HFFc6 (cell line): Measurements from ENCODE around the gene VWA5A. TPM values are rescaled to one million over a fixed set of nuclear protein-coding genes. Genes with fewer than 3 reads are reported as not detected.

Source experiments
- DNase-seq: peaks from one replicate; pipeline ENCODE4 v3.0.0-alpha.2; 2018
- H3K27ac Mint-ChIP-seq: 2 replicates; pipeline ENCODE4 v1.8.0; 2020; ENCODE audit warnings: mild to moderate bottlenecking, mixed read lengths
- H3K27me3 Mint-ChIP-seq: 2 replicates; pipeline ENCODE4 v1.8.0; 2021; ENCODE audit warnings: mild to moderate bottlenecking, moderate library complexity, mixed read lengths; ENCODE audit not compliant: insufficient read depth
- H3K36me3 Mint-ChIP-seq: 2 replicates; pipeline ENCODE4 v1.8.0; 2021; ENCODE audit warnings: low read depth, mixed read lengths
- H3K4me1 Mint-ChIP-seq: 2 replicates; pipeline ENCODE4 v1.8.0; 2020; ENCODE audit warnings: low read depth, mixed read lengths
- H3K4me3 Mint-ChIP-seq: 2 replicates; pipeline ENCODE4 v1.8.0; 2020; ENCODE audit warnings: mild to moderate bottlenecking, moderate library complexity, mixed read lengths
- H3K9me3 Mint-ChIP-seq: 2 replicates; pipeline ENCODE4 v1.8.0; 2020; ENCODE audit warnings: mild to moderate bottlenecking, mixed read lengths
- long read RNA-seq: library from polyadenylated mRNA; unstranded; transcript quantifications from one replicate; pipeline ENCODE4 v2.0.0, GENCODE V29; 2019
- total RNA-seq, 6 experiments: library from RNA; stranded (reverse); fragmentation: NEBNext Ultra II Directional; extraction: Animal tissue kit (Norgen Biotek cat#: 25700); gene quantifications; 2 replicates in 1 of 6; 3 replicates in 5 of 6; pipeline ENCODE4 v1.2.3, GENCODE V29; 2021
- TF ChIP-seq, protein P1 (sequence below): fragments of 200-600 bp; sonication (generic); IDR thresholded peaks from 2 replicates; pipeline ENCODE4 v1.5.0; 2021; ENCODE audit warnings: antibody characterized with exemption, mild to moderate bottlenecking

Gene VWA5A, protein sequence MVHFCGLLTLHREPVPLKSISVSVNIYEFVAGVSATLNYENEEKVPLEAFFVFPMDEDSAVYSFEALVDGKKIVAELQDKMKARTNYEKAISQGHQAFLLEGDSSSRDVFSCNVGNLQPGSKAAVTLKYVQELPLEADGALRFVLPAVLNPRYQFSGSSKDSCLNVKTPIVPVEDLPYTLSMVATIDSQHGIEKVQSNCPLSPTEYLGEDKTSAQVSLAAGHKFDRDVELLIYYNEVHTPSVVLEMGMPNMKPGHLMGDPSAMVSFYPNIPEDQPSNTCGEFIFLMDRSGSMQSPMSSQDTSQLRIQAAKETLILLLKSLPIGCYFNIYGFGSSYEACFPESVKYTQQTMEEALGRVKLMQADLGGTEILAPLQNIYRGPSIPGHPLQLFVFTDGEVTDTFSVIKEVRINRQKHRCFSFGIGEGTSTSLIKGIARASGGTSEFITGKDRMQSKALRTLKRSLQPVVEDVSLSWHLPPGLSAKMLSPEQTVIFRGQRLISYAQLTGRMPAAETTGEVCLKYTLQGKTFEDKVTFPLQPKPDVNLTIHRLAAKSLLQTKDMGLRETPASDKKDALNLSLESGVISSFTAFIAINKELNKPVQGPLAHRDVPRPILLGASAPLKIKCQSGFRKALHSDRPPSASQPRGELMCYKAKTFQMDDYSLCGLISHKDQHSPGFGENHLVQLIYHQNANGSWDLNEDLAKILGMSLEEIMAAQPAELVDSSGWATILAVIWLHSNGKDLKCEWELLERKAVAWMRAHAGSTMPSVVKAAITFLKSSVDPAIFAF
- under 1 TPM in 1 of 6 experiments, not detected in 5; 0.14 TPM for total RNA-seq
- long read RNA-seq, result 0 reads

DNA sequence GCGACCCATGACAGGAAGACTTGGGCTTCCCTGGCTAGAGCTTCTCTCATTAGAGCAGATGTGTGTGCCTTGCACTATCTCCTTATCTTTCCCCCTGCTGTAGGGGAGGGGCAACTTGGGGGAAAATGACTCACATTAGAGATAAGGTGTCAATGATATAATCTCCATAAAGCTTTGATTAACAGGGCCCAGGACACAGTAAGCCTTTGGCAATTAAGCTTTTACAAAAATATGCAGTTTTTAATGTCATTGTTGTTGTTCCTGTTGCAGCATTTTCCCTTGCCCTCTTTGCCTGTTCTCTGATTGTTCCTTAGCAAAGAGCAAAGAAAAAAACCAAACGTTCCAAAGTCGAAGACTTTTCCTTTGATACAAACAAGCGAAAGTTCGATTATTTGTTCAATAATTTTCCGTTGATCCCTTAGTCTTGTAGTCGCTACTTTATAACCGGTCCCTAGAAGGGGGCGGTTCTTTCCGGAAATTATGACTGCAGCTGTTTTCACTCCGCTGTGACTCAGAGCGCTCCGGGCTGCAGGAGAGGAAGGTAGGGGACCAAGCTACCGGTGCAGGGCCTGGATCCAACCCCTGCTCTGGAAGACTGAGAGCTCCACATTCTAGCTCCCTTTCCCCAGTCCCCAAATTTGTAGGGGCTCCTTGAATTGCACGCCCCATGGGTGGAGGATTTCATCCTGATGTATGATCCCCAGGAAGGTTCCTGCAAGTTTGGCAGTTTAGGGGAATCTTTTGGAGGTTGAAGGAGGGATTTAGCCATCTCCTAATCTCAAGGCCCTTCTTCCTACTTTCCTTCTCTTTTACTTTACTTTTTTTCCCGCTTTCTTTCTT, at the start of gene VWA5A:
Gene VWA5A, plus strand, starts transcription at position 509 of the 840 bp plus-strand sequence. CDS start 2,062 bp downstream, outside the sequence.
- TF ChIP-seq, protein P1, sequence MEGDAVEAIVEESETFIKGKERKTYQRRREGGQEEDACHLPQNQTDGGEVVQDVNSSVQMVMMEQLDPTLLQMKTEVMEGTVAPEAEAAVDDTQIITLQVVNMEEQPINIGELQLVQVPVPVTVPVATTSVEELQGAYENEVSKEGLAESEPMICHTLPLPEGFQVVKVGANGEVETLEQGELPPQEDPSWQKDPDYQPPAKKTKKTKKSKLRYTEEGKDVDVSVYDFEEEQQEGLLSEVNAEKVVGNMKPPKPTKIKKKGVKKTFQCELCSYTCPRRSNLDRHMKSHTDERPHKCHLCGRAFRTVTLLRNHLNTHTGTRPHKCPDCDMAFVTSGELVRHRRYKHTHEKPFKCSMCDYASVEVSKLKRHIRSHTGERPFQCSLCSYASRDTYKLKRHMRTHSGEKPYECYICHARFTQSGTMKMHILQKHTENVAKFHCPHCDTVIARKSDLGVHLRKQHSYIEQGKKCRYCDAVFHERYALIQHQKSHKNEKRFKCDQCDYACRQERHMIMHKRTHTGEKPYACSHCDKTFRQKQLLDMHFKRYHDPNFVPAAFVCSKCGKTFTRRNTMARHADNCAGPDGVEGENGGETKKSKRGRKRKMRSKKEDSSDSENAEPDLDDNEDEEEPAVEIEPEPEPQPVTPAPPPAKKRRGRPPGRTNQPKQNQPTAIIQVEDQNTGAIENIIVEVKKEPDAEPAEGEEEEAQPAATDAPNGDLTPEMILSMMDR, result no peak
- H3K27me3 Mint-ChIP-seq, result no peaks in the 10 kb centered on the region; the same call in 1 of the 2 replicates
- no peaks in the 10 kb centered on the region for H3K36me3 Mint-ChIP-seq
- H3K4me1 Mint-ChIP-seq, result no peaks in the 10 kb centered on the region
- no peak within 1 kb of the TSS for H3K4me3 Mint-ChIP-seq
- no peak within 1 kb of the TSS for H3K27ac Mint-ChIP-seq
- DNase-seq, result peak; percentile 41
- peaks cover 23% of the 10 kb centered on the region for H3K9me3 Mint-ChIP-seq

DNA sequence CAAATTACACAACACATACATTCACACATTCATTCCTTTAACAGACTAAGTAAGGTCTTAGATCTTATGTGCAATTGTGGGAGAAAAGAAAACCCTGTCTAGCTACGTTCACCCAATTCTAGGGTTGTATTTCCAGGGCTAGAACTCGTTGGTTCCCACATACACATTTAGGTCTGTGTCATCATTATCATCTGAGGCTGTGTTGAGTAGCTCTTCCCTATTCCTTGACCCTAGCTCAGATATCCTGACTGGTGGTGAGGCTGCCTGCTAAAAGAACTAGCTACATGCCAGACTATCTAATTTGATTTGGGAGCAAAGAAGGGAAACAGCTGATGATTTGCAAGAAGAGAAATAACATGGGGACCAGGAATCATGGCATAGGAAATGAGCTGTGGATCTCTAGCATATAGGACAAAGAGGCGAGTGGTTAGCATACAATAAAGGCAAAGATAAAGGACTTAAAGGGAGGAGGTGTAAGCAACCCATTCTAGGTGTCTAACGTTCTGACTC, 46.6 kb upstream of the VWA5A start:
- peaks cover 9% of the 10 kb centered on the region; the same call in 1 of the 2 replicates for H3K4me1 Mint-ChIP-seq
- peaks cover 3% of the 10 kb centered on the region; the same call in 1 of the 2 replicates for H3K27me3 Mint-ChIP-seq

DNA sequence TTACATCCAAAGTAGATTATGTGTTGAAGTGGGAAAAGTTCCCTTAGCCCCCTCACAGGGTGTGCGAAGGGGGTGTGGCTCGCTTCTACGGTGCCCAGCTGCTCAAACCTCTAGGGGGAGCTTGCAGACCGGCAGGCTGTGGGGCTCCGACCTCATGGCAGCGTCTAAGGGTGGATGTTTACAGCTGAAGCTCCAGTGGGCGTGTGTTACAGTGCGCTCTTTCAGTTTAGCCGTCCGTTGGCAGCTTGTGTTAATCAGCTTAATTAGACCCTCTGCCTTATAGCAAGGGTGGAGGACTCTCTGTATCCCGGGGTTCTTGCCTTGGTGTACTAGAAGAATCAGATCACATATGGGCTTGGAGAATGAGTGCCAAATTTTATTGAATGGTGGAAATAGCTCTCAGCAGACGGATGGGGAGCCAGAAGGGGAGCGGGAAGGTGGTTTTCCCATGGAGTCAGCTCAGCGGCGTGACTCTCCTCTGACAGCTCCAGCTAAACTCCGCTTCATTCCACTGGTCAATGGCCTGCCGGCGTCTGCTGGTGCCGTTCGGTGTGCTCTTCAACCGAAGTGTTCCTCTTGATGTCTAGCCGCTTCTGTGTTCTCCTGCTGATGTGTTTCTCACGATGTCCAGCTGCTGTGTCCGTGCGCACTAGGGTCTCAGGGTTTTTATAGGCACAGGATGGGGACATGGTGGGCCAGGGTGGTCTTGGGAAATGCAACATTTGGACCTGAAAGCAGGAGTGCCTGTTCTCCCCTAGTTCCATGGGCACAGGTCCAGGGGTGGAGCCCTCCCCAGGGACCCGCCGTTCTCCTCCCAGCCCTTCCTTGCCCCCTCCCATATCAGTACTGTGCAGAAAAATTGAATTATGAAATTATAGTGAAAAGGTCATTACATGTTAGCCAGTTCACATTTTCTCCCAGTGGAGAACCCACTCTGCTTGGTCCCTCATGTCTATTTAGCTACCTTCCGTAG, 45.5 kb upstream of the VWA5A start:
- TF ChIP-seq, protein P1, result peak; percentile 71
- peaks cover 9% of the 10 kb centered on the region; the same call in 1 of the 2 replicates for H3K4me1 Mint-ChIP-seq
- no peak overlapping the region for H3K27ac Mint-ChIP-seq
- H3K9me3 Mint-ChIP-seq, result no peaks in the 10 kb centered on the region
- H3K4me3 Mint-ChIP-seq, result peak overlapping the region; percentile 84
- H3K36me3 Mint-ChIP-seq, result no peaks in the 10 kb centered on the region
- H3K27me3 Mint-ChIP-seq, result peaks cover 4% of the 10 kb centered on the region; the same call in 1 of the 2 replicates
- DNase-seq, result peak; percentile 47

More for the DNA sequence above, 46.6 kb upstream of the VWA5A start:
- no peak overlapping the region for H3K4me3 Mint-ChIP-seq
- DNase-seq, result no peak
- no peaks in the 10 kb centered on the region for H3K9me3 Mint-ChIP-seq
- no peak overlapping the region for H3K27ac Mint-ChIP-seq
- no peaks in the 10 kb centered on the region for H3K36me3 Mint-ChIP-seq
- TF ChIP-seq, protein P1, result no peak

- no peaks in the 10 kb centered on the region for H3K36me3 Mint-ChIP-seq
- DNase-seq, result peak; percentile 63
- H3K9me3 Mint-ChIP-seq, result no peaks in the 10 kb centered on the region
- H3K27me3 Mint-ChIP-seq, result peaks cover 7% of the 10 kb centered on the region; the same call in 1 of the 2 replicates
- peaks cover 9% of the 10 kb centered on the region; the same call in 1 of the 2 replicates for H3K4me1 Mint-ChIP-seq
- no peak overlapping the region for H3K27ac Mint-ChIP-seq
- TF ChIP-seq, protein P1, result peak; percentile 91
- no peak overlapping the region for H3K4me3 Mint-ChIP-seq
These were observed 44.2 kb upstream of the VWA5A start for GRCh38 chr11:124070915-124071622.
